Fibroblast of lung (primary cell): ENCODE measurements around the gene ANKRD22.

Experiments
- EZH2 ChIP-seq: IDR thresholded peaks from 2 replicates; pipeline ENCODE4 v1.5.1; 2012; ENCODE audit warnings: low read length, control low read depth, mild to moderate bottlenecking; ENCODE audit errors: missing control alignments
- TF ChIP-seq, protein P1 (sequence below), 2 donors: IDR thresholded peaks in 1 of 2; conservative IDR thresholded peaks in 1 of 2; 1 replicate in 1 of 2; 2 replicates in 1 of 2; pipeline ENCODE4 v1.5.1; 2011 to 2012; ENCODE audit warnings: low read length in 2 of 2, control low read depth in 1 of 2, inconsistent platforms in 1 of 2, low read depth in 1 of 2, mild to moderate bottlenecking in 1 of 2

DNA sequence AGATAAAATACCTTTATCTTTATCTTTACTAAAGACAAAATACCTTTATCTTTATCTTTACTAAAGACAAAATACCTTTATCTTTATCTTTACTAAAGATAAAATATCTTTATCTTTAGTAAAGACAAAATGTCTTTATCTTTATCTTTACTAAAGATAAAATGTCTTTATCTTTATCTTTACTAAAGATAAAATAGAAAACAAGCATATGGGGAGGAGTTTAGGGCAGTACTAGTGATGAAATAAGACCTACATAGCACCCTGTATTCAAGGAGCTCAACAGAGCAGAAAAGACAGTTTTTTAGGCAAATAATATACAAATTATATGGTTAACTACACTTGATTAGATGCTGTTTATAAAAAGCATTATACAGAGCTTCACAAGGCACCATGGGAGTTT, 19.3 kb downstream of the ANKRD22 start:
- TF ChIP-seq, protein P1, sequence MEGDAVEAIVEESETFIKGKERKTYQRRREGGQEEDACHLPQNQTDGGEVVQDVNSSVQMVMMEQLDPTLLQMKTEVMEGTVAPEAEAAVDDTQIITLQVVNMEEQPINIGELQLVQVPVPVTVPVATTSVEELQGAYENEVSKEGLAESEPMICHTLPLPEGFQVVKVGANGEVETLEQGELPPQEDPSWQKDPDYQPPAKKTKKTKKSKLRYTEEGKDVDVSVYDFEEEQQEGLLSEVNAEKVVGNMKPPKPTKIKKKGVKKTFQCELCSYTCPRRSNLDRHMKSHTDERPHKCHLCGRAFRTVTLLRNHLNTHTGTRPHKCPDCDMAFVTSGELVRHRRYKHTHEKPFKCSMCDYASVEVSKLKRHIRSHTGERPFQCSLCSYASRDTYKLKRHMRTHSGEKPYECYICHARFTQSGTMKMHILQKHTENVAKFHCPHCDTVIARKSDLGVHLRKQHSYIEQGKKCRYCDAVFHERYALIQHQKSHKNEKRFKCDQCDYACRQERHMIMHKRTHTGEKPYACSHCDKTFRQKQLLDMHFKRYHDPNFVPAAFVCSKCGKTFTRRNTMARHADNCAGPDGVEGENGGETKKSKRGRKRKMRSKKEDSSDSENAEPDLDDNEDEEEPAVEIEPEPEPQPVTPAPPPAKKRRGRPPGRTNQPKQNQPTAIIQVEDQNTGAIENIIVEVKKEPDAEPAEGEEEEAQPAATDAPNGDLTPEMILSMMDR (conservative IDR thresholded peaks at IDR 0.05 in 1 of 2, IDR thresholded peaks at IDR 0.05 in 1 of 2; ENCODE audit: low read depth in 1 of 2, low read length in 2 of 2), result no peak
- TF ChIP-seq EZH2, result no peak
